ENCODE results near the gene MGAT2.
A peak's percentile ranks its signal among the peaks of the same experiment; 100 is the strongest.
"Not testable (repeated sequence)": the region's sequence is repeated elsewhere in the genome, so short reads cannot be mapped to it uniquely, and the experiment has no call there.

The MGAT2 gene

GRCh38 chr14:49620182-49621113 is at the start of gene MGAT2, which contains the start of gene RPL36AL:
TSS of gene MGAT2 (plus strand) at chr14:49620799. CDS start at chr14:49621269, 470 bp downstream.
TSS of gene RPL36AL (minus strand) at chr14:49620626. CDS start at chr14:49619104, 1,522 bp downstream.
- FAIRE-seq = no peak

- FAIRE-seq = no peak
Measured at GRCh38 chr14:49574038-49574437, 46.6 kb upstream of the MGAT2 start.

DNA sequence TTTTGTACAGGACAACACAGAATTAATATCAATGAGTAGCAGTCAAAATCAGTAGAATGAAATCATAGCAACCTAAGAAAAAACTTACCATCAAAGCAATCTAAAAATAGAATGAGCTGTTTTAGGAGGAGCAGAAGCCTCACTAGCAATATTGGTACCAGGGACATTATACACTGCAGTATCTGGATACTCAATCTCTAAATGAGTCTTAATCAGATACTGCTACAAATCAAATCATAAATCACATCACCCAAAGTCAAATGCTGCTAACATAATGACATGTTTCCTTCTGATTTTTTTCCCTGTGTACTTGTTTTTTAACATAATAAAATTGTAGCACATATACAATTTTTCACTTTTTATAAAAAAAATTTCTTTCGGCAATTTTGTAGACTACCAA is 42.5 kb upstream of the MGAT2 start:
- no peak for FAIRE-seq

DNA sequence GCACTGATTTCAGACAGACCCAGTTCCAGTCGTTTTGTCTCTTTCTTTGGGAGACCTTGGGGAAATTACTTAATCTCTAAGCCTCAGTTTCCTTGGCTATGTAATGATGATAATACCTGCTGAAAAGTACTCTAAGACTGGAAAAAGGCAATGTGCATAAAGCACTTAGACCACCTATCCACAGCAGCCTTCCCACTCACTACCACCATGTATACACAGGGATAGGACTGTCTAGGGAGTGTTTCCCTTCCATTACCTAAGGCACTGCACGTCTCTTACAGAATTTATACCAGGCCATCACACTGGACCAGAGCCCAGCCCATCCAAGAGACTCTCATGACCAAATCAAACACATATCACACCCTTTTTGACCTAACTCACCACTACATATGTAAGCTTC is 40.8 kb upstream of the MGAT2 start:
- no peak for FAIRE-seq

DNA sequence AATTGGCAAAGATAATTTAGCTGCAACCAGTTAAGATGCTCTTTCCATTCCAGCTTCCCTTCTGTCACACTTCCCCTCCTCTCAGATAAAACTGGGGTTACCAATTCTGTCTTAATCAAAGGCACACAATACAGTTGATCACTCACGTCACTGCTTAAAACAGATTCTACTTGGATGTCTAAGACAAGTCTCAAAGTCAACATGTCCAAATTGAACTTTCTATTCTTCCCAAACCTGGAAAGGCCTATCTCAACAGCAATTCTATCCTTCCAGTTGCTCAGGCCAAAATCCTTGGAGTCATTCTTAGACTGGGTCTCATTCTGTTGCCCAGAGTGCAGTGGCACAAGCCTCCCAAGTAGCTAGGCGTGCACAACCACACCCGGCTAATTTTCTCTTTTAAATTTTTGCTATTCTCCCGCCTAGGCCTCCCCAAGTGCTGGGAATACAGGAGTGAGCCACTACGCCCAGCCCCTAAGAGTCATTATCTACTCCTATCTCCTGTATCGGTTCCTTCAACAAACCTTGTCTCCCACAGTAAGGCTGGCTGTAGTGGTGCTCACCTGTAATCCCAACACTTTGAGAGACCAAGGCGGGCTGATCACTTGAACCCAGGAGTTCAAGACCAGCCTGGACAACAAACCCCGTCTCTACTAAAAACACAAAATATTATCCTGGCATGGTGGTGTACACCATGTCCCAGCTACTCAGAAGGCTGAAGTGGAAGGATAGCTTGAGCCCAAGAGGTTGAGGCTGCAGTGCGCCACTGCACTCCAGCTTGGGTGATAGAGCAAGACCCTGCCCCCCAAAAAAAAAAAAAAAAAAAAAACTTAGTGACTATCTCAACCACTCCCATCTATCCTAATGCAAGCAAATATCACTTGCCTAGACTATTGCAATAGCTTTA is 39.1 kb upstream of the MGAT2 start:
- FAIRE-seq = no peak

- no peak for FAIRE-seq
Measured at GRCh38 chr14:49582113-49582977, 38.3 kb upstream of the MGAT2 start.

GRCh38 chr14:49583629-49584028 is 37.0 kb upstream of the MGAT2 start:
- no peak for FAIRE-seq

GRCh38 chr14:49584058-49584457 is 36.5 kb upstream of the MGAT2 start:
- no peak for FAIRE-seq

DNA sequence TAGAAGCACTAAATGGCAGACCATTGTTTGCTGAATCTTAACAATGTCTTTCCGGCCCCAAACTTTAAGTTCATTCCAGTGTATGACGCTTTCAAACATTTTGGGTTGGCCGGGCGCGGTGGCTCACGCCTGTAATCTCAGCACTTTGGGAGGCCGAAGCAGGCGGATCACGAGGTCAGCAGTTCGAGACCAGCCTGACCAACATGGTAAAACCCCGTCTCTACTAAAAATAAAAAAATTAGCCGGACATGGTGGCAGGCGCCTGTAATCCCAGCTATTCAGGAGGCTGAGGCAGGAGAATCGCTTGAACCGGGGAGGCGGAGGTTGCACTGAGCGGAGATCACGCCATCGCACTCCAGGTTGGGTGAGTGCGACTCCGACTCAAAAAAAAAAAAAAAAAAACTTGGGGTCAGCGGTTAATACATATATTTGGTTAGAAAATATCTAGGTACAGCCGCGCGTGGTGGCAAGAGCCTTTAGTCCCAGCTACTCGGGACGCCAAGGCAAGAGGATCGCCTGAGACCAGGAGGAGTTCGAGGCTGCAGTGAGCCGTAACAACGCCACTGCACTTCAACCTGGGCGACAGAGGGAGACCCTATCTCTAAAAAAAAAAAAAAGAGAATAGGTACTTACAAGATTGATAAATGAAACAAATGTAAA is 35.5 kb upstream of the MGAT2 start:
- FAIRE-seq = not testable (repeated sequence)

- peak; percentile 95 for FAIRE-seq
Measured at GRCh38 chr14:49585803-49586672, 34.6 kb upstream of the MGAT2 start, which contains the start of gene RPS29. TSS of gene RPS29 (minus strand) at chr14:49586380. CDS start at chr14:49586346, 34 bp downstream.

DNA sequence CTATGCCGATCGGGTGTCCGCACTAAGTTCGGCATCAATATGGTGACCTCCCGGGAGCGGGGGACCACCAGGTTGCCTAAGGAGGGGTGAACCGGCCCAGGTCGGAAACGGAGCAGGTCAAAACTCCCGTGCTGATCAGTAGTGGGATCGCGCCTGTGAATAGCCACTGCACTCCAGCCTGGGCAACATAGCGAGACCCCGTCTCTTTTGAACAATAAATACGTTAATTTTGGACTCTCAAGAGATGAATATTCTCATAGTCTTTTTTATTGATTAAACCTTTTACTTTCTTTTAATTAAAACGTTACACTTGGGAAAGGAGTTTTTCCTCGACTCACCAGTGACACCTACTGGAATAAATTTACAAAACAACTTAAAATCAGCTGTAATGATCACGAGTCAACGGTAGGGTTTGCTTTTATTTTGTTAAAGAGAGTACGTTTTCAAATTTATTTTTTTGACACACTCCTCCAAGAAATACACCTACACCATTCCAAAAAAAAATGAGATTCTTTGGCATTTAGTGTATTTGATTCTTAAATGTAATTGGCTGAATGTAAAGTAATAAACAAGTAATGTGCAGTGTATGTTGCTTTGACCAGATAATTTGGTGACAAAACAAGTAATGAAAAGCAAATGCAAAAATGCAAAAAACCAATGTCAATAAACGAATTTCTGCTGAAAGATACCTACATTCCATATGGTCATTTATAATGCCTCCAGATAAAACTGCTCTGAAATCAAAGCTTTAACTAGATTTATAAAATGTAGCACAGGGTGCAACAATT is 33.7 kb upstream of the MGAT2 start:
- peak; percentile 84 for FAIRE-seq

DNA sequence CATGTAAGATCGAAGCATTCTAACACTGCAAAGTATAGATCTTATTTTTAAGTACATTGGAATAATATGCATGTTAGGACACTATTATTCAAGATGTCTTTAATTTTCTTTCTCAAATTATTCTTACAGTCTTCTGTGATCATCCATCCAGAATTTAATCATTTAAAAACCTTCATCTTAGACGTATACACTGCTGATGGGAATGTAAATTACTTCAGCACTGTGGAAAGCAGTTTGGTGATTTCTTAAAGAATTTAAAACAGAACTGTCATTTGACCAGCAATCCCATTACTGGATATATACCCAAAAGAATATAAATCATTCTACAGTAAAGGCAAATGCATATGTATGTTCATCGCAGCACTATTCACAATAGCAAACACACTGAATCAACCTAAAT is 31.2 kb upstream of the MGAT2 start:
- FAIRE-seq = no peak

GRCh38 chr14:49593016-49593415 is 27.6 kb upstream of the MGAT2 start:
- no peak for FAIRE-seq

GRCh38 chr14:49594347-49595091 is 26.1 kb upstream of the MGAT2 start:
- no peak for FAIRE-seq

GRCh38 chr14:49598189-49598484 is 22.5 kb upstream of the MGAT2 start:
- FAIRE-seq = no peak

DNA sequence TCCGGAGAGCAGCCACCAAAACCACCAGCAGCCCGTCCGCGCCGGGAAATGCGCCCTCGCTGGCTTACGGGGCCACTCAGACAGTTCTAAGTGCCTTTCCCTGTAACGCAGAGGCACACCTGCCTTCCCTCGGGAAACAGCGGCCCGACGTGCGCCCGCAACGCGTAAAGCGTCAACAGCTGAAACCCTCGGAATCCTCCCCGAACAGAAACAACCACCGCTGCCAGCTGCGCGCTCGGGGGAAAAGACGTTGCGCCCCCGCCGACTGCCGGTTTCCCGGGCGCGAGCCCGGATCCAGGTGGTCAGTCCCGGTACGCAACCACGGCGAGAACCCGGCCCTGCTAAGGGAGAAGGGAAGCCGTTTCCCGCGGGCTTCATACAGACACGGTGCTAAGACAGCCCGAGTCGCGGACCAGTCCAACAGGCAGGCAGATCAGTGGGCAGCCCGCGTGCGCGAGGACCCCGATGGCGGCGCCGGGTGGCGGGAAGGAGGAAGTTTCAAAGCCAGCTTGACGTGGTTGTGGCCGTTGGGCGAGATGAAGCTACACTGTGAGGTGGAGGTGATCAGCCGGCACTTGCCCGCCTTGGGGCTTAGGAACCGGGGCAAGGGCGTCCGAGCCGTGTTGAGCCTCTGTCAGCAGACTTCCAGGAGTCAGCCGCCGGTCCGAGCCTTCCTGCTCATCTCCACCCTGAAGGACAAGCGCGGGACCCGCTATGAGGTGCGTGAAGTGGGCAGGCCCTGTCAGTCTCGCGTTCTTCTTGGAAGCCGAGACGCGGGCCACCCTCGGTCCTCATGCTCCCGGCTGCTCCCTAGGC is 21.9 kb upstream of the MGAT2 start, which contains the start of gene LRR1:
TSS of gene LRR1 (plus strand) at position 456 of the 816 bp plus-strand sequence. CDS start at position 537, 81 bp downstream.
- no peak for FAIRE-seq

GRCh38 chr14:49607583-49607982 is 13.0 kb upstream of the MGAT2 start:
- no peak for FAIRE-seq

GRCh38 chr14:49612251-49612650 is 8.3 kb upstream of the MGAT2 start:
- FAIRE-seq = no peak
